NCI-H82 treated with DMSO at 0.1 percent for 48 hours (cell line): ENCODE measurements around the gene RBPMS2.

Experiments
- DNase-seq: peaks from one replicate; lab custom pipeline; 2025; ENCODE audit not compliant: unreplicated experiment; lab: John Stamatoyannopoulos, UW

Gene RBPMS2

GRCh38 chr15:64791401-64791800, 16.0 kb upstream of the RBPMS2 start:
- no peak for DNase-seq

DNA sequence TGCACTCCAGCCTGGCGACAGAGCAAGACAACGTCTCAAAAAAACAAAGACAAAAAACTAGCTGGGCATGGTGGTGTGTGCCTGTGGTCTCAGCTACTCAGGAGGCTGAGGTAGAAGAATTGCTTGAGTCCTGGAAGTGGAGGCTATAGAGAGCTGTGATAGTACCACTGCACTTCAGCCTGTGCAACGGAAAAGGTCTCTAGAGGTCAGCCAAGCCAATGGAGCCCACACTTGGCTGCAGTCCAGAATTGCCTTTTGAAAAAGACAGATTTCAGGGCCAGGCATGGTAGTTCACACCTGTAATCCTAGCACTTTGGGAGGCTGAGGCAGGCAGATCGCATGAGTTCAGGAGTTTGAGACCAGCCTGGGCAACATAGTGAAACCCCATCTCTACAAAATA, 8.4 kb upstream of the RBPMS2 start:
- DNase-seq, result no peak

DNA sequence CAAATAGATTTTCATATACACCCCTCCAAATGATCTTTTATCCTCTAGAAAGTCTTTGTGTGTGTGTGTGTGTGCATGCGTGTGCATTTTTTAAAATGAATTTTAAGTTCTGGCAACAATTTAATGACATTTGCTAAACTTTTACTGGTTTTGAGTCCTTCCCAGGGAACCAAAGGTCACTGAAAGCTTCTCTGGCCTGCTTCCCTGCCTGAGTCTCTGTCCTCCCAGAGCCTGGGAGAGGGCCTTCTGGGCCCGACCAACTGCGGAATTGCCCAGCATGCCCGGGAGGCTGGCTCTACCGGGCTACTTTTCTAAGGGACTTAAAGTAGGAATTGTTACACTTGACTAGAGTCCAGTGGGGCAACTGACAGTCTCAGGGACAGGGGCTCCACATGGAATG, 7.4 kb upstream of the RBPMS2 start:
- DNase-seq, result no peak

DNA sequence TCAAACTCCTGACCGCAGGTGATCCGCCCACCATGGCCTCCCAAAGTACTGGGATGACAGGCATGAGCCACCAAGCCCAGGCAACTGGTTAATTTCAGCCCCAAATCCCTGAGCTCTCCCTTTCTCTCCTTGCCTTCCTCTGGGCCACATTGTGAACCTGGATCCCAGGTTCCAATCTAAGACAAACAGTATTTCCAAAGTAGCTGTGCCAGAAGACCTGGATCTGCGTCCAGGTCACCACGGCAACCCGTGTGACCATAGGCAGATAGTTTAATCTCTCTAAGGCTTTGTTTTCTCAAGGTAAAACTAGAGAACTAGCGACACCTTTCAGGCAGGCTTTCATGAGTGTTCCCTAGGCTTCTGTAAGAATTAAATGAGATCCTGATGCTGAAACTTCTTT, 5.9 kb upstream of the RBPMS2 start:
- no peak for DNase-seq

DNA sequence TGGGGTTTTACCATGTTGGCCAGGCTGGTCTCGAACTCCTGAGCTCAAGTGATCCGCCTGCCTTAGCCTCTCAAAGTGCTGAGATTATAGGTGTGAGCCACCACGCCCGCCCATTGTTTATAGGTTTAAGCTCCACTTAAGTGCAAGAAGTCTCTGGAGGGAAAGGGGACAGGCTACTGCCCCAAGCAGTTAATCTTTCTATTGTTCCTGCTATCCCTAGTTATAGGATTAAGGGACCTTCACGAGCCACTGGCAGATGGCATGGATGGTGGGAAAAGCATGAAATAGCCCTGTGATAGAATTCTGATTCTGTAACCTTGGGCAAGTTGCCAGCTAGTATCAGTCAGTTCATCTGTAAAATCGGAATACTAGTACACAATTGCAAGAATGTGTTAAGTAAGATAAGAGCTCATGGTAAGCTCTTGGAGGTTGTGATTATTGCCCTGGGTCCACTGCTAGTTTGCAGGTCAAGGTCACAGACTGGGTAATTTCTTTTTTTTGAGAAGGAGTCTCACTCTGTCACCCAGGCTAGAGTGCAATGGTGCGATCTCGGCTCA, 5.3 kb upstream of the RBPMS2 start:
- peak; percentile 88 for DNase-seq

DNA sequence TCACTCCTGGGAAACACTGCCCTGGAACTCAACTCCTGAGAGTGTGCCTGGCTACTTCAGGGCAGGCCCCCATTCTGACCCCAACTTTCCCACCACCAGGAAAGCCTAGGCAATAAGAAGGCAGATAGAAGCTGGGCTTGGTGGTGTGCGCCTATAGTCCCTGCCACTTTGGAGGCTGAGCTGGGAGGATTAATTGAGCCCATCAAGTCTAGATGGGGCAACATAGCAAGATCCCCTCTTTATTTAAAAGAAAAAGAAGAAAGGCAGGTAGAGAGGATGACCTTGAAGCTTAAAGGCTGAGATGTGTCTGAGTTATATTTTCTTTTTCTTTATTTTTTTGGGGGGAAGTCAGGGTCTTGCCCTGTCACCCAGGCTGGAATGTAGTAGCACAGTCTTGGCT, 4.2 kb upstream of the RBPMS2 start:
- DNase-seq, result no peak

DNA sequence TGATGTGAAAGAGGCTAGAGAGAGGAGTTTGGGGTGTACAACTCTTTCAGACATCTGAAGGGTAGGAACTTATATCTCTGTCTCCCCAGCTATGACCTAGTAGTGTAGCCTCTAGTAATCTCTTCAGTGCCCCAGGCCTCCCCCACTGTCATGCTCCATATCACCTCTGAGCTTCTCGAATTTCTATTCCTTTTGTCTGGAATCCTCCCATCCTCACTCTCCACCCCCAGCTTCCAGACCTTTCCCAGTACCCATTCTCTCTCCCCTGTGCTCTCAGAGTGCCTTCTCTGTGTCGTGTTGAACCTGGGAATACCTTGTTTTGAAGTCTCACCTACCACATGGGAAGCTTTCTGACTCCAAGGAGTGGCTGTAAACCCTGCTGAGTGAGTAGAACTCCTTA, 3.6 kb upstream of the RBPMS2 start:
- DNase-seq, result no peak

GRCh38 chr15:64776402-64776786, 1.0 kb upstream of the RBPMS2 start:
- DNase-seq, result no peak

DNA sequence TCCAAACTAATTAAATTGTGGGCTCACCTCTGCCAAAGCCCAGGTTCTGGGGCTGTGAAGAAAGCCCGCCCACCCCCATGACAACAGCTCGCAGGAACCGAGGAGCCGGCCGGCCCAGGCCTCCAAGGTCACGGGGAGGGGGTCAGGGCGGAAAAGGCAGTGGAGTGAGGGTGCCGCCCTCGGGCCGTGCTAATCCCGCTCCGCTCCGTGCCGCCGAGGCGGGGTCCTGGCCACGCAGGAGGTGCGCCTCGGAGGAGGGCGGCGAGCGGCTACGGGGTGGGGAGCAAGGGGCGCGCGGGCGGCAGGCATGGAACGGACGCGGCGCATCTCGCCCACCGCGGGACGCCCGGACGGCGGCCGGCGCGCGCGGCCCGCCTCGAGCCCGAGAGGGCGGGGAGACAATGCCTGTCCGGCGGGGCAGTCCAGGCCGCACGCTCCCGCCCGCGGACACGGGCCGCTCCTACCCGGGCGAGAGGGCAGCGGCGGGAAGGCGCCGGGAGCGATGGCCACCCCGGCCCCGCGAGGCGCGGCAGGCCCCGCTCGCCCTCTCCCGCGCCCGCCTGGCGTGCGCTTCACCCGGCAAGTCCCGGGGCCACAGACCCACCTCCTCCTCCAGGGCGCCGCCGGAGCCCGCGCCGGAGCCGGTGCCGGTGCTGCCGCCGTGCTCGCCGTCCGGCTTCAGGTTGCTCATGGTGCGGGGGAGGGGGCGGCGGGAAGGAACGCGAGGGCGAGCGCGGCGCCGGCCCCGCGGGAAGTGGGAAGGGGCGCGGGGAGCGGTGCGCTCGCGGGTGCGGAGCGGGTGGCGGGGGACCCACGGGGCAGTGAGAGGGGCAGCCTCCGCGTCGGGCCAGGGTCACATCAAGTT, 528 bp downstream of the RBPMS2 start:
- no peak for DNase-seq

DNA sequence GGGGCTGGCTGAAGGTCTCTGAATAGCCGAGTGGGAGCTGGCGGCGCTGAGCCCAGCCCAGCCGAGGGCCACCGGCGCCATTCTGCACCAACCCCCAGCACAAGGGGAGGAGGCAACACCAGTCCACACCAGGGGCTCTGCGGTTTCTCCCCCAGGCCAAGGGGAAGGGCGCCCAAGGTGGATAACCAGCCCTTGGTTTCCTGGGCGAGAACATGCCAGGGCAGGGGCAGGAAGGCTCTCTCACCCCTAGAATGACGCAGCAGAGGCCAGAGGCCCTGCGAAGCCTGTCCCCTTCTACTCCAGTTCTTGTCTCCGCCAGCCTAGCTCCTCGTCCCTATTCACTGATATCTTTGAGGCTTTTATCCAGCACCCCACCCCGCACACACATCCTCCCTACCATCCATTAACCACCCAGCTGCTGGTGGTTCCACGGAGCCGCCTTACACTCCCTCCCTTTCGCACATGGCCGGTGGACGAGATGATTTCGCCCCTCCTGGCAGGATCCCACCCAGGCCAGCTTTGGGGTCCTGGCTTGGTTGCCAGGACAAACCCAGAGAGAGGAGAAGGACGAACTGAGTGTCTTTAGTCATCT, 1.3 kb downstream of the RBPMS2 start:
- no peak for DNase-seq

DNA sequence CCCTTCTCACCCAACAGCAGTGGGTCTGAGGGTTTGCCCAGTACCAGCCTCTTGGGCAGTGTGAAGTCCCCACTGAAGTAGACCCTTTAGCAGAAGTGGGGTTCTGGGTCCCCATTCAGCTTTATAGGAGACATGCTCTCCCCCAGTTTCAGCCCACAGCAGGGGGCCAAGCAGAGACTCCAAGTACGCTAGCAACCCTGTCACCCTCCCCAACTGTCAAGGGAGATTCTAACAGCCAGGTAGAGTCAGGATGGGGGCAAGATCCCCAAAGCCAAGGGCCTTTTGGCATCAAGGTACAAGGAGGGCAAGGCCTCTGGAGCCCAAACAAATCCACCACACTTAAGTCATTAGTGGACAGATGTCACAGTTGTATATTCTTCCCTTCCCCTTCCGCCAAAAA, 1.8 kb downstream of the RBPMS2 start:
- no peak for DNase-seq

GRCh38 chr15:64772964-64773363, 2.4 kb downstream of the RBPMS2 start:
- DNase-seq, result no peak

DNA sequence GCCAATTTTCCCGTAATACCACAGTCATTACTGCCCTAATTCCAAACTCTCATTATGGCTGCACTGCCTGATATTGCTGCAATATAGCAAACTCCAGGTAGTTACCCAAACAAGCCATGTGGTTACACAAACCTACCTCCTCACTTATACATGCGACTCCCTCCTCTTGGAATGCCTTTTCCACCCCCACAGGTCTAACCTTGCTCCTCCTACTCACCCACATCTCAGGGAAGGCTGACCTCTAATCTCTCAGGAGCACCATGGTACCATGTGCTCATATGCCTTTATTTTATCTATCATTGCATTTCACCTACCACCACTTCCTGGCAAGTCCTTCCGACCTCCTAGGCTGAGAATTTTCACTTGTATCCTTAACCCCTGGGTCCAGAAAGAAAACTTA, 2.9 kb downstream of the RBPMS2 start:
- DNase-seq, result no peak

GRCh38 chr15:64770626-64771025, 4.8 kb downstream of the RBPMS2 start:
- DNase-seq, result no peak

GRCh38 chr15:64767203-64767602, 8.2 kb downstream of the RBPMS2 start:
- DNase-seq, result no peak

DNA sequence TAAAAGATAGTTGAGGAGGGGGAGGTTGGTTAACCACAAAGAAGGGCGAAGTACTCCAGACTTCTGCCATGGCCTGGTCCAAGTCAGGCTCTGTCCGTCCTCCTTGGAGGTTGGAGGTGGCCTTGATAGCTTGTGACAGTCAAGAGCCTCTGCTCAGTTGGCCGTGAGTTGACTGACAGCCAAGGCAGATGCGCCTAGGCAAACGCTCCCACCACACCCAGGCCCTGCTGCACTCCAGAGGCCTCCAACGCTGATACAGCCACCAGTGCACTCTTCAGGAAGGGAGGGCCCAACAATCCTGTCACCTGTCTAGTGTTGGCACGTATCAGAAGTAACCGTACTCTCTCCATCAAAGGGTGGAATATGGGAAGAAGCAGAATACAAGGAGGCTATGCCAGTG, 9.3 kb downstream of the RBPMS2 start:
- DNase-seq, result no peak

DNA sequence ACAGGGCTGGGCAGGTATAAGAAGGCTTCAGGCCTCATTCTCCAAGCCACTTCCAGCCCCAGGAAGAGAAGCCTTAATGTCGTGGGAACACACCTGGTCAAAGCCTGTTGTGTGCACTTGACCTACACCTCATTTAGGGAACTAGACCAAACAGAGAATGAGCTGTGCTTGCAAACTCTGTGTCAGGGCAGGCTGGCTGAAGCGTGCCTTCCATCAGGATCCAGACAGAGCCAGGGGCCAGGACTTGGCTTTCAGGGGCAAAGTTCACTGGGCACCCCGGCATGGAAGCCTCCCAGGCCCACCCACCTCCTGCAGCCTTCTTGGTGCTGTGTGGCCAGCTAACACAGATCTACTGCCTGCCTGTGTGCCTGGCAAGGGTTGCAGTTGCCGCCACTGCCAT, 11.5 kb downstream of the RBPMS2 start:
- DNase-seq, result no peak

DNA sequence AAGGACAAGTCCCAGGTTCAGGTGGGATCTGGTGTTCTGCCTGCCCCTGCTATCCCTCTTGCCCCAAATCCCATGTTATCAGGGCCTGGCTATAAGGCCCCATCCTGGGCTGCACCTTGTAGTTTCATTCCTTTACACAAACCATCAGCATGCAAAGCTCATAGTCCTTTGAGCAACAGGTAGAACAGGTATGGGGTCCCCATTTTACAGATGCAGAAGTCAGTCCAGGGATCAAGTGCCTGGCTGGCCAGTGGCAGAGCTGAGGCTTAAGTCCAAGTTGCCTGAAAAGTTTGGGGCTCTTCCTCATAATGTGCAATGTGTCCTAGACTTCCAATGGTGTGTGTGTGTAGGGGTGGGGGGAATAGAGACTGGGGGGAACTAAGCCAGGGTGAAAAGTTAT, 11.9 kb downstream of the RBPMS2 start:
- DNase-seq, result no peak

GRCh38 chr15:64763021-64763420, 12.4 kb downstream of the RBPMS2 start:
- no peak for DNase-seq

DNA sequence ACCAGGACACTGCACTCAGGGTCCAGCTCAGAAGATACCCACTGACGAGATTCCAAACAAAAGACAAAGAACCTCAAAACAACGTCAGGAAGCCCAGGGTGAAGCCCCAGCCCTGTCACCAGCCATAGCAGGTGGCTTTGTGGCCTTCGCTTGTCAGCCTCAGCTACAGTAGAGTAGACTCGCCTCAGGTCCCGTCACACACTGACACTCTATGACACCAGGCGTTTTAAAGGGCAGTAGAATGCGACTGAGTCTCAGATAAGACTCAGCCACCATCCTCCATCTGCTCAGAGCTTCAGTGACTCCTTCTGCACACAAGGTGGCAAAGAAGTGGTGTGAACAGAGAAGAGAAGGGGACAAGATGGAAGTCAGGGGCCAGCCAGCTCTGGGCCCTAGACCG, 12.8 kb downstream of the RBPMS2 start:
- no peak for DNase-seq

DNA sequence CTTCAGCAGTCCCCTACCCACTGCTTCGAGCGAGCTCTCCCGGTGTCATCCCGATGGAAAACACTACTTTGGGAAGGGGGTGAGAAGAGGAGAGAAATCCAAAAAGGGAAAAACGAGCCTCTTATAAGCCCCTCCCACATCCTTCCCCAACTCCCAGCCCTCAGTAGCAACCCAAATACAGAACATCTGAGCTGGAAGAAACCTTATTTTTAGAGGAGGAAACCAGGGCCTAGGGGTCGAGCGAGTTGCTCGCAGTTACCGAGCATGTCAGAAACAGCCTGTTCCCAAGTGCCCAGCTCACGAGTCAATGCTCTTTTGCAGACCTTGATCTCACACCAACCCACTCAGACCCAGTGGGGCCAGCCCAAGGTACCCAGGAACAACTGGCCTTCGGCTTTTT, 14.2 kb downstream of the RBPMS2 start:
- no peak for DNase-seq

- no peak for DNase-seq
Measured at GRCh38 chr15:64760056-64760455, 15.3 kb downstream of the RBPMS2 start.
